ENCODE results near the gene CNTNAP4.

CNTNAP4 gene

GRCh38 chr16:76500006-76500405, 222.8 kb downstream of the CNTNAP4 start:
- DNase-seq = no peak

DNA sequence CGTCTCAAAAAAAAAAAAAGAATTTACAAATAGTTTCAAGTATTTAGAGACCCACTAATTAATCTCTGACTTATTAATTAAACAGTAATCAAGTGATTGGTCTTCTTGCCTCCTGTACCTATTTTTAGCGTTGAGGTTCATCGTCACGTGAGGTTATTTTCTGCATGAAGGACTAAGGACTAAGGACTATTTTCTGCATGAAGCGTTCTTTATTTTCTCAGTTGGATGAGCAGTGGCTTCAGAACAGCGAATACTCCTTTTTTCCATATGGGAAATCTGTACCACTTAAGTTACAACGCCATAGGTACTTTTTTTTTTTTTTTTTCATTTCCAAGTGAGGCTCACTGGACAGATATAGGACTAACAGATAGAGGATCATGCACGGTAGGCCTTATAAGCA, 224.9 kb downstream of the CNTNAP4 start:
- DNase-seq = no peak

GRCh38 chr16:76502555-76502954, 225.4 kb downstream of the CNTNAP4 start:
- DNase-seq = no peak

DNA sequence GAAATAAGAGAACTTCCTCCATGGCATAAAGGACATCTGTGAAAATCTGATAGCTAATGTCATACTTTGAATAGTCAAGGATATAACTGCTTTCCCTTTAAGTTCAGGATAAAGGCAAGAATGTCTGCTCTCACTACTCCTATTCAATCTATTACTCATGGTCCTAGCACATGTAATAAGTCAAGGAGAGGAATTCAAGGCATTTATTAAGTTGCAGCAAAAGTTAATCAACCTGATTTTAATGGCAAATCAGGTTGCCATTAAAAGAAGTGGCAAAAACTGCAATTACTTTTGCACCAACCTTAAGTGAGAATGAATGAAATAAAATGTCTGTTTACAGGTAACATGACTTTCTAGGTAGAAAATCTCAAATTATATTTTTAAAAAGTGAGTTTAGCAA, 225.9 kb downstream of the CNTNAP4 start:
- no peak for DNase-seq

DNA sequence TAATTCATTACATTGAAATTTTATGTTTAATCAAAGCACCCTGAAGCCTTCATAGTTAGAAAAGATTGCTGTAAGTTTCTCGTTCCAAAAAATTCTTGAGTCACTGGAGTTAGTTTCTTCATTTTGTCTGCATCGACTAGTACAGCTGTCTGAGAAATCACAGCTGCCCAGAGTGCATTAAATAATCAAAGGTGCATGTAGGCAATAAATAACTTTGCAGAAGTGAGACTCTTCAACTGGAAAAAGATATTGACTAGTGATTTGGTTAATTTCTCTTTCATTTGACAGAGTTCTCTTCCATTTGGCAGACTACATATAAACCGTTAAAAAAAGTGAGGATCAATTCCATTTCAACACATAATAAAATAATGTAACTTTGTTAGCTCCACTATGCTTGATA, 234.0 kb downstream of the CNTNAP4 start:
- DNase-seq = no peak

DNA sequence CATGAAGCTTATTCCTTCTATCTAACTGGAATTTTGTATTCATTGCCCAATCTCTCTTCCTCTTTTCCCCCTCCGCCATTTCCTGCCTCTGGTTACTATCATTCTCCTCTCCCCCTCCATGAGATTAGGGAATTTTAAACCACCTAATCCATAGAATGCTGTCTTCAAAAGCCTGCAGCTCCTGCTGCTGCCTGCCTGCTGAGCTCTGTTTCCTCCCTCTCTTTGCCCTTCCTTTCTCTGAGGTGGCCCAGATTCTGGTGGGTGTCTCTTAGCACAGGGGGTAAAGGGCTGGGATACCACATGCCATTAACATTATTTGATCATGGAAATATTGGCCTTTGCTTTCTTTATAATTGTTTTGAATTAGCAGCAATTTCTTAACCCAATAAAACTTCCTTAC, 241.6 kb downstream of the CNTNAP4 start:
- DNase-seq = no peak

GRCh38 chr16:76524356-76524755, 247.2 kb downstream of the CNTNAP4 start:
- DNase-seq = no peak

- DNase-seq = no peak
Measured at GRCh38 chr16:76524769-76525168, 247.6 kb downstream of the CNTNAP4 start.

GRCh38 chr16:76527244-76527643, 250.0 kb downstream of the CNTNAP4 start:
- DNase-seq = no peak

GRCh38 chr16:76529120-76529519, 251.9 kb downstream of the CNTNAP4 start:
- DNase-seq = no peak

DNA sequence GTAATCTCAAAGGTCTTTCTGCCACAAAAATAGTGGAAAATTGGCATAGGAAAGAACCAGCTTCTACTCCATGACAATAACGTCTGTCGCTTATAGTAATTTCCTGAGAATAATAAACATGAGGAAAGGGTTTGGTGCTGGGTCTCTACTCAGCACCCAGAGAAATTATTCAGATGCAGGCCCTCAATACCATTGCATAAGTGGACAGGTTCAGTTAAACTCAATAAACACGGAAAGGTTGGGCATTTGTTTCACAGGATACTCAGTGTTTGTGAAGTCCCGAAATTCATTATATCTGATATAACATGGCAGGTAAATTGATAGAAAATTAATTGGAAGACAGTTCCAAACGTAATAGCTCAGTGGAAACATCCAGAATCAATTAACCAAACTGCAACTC, 254.0 kb downstream of the CNTNAP4 start:
- DNase-seq = no peak

- DNase-seq = no peak
Measured at GRCh38 chr16:76532188-76532973, 255.2 kb downstream of the CNTNAP4 start.

DNA sequence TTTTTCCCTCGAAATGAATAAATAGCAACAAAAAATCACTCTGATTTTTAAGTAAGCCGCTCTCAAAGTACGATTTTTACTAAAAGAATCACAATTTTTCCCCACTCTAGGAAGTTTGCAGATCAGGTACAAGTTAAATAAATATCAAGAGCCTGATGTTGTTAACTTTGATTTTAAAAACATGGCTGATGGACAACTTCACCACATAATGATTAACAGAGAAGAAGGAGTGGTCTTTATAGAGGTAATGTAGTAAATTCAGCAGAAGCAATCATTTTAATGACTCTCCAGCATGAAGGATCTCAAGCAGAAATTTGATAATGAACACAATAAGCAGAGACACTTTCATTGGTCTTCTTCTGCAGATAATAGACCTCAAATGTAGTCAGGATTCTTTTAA, 262.4 kb downstream of the CNTNAP4 start:
- DNase-seq = no peak

DNA sequence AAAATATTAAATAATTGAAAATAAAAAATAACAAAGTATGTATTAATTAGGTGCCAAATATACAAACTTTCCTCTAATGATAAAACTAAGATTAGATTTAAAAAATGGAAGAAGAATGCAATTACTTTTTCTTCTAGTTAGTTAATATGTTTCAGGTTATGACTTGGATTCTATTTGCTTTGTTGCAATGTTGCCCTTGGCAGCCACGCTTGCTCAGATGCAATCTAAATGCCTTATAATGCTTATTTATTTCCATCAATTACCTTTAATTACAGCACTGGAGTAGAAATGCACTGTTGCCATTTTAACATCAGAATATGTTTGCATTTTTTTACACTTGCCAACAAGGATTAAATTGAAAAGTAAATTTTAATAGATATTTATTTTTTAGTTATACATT, 263.9 kb downstream of the CNTNAP4 start:
- no peak for DNase-seq

DNA sequence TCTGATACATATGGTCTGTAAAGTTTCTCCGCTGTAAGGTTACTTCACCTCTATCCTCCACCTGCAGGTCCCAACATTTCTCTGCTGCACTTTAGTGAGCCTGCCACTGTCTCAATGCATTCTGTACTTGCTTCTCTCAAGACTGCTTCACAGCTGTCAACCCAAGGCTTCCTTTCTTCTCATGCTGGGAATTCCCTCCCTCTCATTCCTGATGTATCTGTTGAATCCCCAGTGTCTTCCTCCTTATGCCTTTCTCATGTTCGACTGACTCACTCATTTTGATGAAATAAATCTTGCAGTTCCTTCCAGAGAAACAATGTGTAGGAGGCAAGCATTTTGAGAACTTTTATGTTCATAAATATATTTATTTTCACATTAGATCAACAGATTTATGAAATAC, 288.3 kb downstream of the CNTNAP4 start:
- no peak for DNase-seq

DNA sequence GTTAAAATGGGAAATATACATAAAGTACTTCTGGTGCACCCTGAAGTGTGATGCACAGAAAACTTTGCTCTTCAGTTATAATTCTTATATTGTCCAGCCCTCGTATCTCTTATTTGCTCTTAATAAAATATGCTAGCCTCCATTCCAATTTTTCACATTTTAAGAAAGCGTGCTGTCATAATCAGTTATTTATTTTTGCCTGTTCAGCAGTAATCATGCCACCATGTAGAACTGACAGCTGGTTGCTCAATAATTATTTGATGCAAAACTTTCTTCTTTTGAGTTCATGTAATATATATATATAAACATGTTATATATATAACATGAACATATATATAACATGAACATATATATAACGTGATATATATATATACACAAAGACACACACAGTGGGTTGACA, 294.6 kb downstream of the CNTNAP4 start:
- DNase-seq = no peak

DNA sequence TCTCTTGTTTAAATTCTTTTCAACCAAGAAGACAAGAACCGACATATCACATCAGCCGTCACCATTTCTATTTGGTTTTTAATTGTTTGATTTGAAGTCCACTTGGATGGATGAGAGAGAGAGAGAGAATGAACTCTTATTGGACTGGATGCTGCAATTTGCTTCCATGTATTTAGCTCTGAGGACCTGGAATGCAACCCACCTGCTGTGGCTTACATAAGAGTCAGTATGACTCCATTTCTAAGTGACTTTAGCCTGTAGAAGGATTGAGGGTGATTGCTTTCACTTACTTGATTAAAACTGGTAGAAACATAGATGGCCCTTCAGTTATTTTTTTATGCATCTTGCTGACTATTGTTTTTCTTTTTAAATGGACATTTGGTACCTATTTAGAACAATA, 296.1 kb downstream of the CNTNAP4 start:
- DNase-seq = no peak

- DNase-seq = no peak
Measured at GRCh38 chr16:76574651-76575050, 297.4 kb downstream of the CNTNAP4 start.

- no peak for DNase-seq
Measured at GRCh38 chr16:76576526-76576925, 299.3 kb downstream of the CNTNAP4 start.

DNA sequence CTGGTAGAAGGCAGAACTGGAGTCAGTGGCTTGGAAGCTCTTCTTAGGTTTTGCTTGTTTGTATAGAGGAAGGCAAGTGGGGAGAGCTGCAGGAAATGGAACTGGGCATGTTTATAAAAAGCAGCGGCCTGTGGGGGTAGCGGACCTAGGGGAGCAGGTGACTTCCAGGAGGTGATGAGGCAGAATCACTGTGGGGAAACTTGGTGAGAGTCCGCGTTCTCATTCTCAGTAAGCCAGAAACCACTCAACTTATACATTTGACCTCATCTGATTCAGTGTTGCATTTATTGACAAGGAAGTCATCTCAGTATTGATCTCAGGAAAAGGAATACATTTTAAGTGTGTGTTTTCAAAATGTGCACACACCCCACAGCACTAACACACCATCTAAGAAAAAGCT, 299.8 kb downstream of the CNTNAP4 start:
- DNase-seq = no peak

DNA sequence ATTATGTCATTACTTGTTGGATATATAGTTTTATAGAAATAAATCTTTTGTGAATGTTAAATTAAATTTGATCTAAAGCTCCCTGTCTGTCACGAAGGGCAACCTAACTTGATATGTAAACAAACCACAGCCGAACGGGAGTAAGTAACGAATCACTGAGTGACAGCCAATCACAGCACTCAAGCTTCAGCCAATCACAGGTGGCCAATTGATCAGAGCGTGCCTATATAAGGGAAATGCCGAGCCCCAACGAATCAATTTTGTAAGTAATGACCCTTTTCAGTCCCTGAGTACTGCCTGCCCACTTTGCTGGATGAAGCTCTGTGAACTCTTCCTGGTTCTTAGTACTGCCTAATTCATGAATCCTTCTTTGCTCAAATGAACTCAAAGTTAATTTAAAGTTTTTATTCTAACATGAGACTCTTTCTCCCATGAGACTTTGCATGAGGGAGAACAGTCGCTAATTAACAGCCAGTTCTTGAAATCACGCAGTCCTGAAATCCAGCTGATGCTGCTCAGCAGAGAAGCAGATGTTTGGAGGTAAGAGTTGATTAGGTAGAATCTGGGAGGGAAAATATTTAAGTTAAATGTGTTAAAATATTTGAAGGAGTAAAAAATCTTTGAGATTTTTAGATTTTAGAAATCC, 302.2 kb downstream of the CNTNAP4 start:
- DNase-seq = no peak

DNA sequence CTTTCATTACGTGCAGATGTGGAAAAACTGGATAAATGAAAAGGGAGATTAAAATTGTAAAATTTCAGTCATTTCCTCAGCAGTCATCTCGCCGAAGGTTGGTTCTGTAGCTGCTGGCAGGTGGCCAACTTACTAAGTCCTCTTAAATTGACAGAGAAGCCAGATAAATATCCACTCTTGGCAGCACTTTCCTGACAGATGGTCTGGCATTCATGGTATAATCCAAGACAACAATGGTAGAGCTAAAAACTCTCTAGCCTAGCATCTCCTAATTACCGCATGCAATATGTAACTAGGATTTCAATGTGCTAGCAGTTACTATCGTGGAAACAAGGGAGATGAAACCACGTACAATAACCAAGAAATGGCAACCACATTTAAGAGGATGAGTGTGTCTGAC, 306.3 kb downstream of the CNTNAP4 start:
- DNase-seq = peak; percentile 44

GRCh38 chr16:76583945-76584344, 306.7 kb downstream of the CNTNAP4 start:
- DNase-seq = no peak

- DNase-seq = no peak
Measured at GRCh38 chr16:76598498-76598897, 321.3 kb downstream of the CNTNAP4 start.

GRCh38 chr16:76607317-76607716, 330.1 kb downstream of the CNTNAP4 start:
- no peak for DNase-seq
